OCI-LY7 (cell line): ENCODE results near the gene DGKG.

ENCODE experiments used
- CTCF ChIP-seq: fragments of 200-600 bp; sonication (generic); conservative IDR thresholded peaks from 2 replicates; pipeline ENCODE4 v1.5.1; 2014; ENCODE audit warnings: mild to moderate bottlenecking, antibody characterized with exemption, low read length, moderate library complexity, mixed read lengths
- EZH2phosphoT487 ChIP-seq: fragments of 200-600 bp; sonication (generic); IDR thresholded peaks from 2 replicates; pipeline ENCODE4 v1.6.1; 2018; ENCODE audit warnings: low read depth, borderline replicate concordance, mild to moderate bottlenecking, mixed run types, antibody characterized with exemption, low read length, moderate library complexity, mixed read lengths

- TF ChIP-seq CTCF (no peak), EZH2phosphoT487 (no peak)
These were observed 49.1 kb upstream of the DGKG start for GRCh38 chr3:186411089-186411488.
